GM20431 (cell line): ENCODE data around the gene PZP.
"Not testable (repeated sequence)": the region's sequence is repeated elsewhere in the genome, so short reads cannot be mapped to it uniquely, and the experiment has no call there.

Source experiments
- in situ Hi-C: fragments of 300-500 bp; cut with MseI, MboI; formaldehyde crosslinking; loops from one replicate; pipeline ENCODE4 v1.15.0; 2020; ENCODE audit warnings: low sequenced_read_pairs; ENCODE audit not compliant: unreplicated experiment

Gene PZP

DNA sequence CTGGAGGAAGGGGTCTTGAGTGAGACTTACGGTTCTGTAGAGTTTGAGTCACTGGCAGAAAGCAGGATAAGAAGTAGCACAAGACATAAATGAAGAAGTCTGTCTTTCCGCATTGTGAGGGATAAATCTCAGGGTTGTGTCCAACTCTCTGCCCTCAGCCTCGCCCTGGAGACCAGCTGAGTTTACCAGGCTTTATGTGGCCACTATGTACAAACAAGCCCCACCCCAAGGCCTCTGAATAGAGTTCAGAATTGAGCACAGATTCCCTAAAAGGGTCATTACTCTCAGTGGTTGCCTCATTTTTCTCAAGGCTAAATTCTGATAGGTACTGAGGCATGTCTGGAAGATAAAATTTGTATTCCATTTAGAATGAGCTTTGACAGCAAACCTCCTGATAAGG is at the start of gene PZP:
Gene PZP (minus strand): TSS at position 167 of the 400 bp plus-strand sequence. CDS start 54 bp downstream, at position 113.
- in situ Hi-C loops, result no loop called here

DNA sequence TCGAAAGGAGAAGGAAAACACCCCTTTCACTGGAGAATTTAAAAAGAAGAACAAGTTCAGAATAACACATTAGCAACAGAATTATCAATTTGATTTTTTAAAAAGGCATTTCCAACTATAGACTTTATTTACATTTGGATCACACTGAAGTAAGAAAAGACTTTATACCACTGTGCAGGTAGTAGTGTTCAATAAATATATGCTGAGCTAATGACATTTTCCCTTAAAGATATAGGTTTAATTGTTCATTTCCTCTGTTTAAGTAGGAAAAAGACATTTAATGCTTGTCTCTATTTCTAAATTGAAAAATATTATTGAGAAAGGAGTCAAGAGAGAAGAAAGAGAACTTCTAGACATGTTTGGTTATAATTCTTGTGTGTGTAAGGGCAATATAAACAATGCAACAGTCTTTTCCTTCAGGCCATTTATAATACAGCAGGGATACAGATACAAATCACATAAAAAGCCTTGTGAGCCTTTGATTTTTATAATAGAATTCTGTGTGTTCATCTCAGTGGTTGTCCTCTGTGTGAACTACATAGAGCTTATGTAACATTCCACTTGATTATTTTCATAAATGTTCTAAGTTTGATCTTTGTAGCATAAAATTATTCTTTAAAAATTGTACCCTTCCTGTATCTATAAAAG is 48.7 kb upstream of the PZP start:
- in situ Hi-C loops, result no loop called here

DNA sequence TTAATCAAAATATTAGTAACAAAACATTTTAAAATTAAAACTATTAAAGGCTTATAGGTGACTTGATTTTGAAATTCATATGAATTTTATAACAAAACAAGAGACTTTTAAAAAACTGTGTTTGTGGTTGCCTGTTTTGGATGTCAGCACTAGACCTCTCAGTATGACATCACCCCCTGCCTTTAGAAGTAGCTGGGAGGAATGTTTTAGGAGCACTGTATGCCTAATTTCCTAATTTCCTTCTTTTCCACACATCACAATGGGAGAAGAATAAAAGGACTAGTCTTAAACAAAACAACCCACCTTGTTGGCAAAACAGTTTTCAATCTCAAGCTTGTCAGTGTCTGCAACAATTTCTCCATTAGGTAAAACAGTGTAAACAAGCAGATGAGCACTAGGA is 48.1 kb upstream of the PZP start:
- in situ Hi-C loops, result no loop called here

DNA sequence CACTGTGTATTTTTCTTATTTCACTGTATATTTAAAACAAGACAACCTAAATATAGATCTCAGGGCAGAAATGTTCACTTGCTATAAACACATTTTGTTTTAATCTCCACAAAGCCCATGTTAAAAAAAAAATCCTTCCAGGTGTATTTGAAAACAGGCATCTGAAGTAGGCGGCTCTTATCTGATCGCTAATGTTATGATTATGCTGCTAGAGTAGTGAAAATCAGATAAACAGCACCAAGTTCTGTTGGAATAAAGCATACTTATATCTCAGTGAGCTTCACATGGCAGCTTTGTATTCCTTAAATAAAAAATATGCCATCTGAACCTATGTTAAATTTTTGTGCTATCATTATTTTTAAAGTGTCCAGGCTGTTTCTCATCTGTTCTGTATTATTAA is 47.6 kb upstream of the PZP start:
- in situ Hi-C loops, result no loop called here

DNA sequence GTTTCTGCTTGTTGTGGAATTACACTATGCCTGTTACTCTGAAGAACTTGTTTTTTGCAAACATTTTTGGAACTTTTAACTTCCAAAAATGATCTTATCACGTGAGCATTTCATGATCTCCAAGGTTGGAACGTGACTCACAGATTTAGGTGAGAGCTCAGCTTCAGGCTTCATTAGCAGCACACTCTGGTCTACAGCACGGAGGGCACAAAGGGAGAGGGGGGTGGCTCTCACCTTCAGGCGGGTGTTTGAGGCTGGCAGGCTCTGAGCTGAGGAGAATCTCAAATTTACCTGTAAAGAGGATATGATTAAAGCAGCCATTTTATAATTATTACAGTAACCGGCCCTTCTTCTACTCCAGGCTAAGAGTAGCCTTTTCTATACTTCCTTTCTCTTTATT is 45.3 kb upstream of the PZP start:
- in situ Hi-C loops, result no loop called here

DNA sequence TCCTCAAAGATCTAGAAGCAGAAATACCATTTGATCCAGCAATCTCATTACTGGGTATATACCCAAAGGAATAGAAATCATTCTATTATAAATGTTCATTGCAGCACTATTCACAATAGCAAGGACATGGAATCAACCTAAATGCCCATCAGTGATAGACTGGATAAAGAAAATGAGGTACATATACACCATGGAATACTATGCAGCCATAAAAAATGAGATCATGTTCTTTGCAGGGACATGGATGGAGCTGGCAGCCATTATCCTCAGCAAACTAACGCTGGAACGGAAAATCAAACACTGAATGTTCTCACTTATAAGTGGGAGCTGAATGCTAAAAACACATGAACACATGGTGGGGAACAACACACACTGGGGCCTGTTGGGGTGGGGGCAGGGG is 44.6 kb upstream of the PZP start:
- in situ Hi-C loops, result not testable (repeated sequence)

DNA sequence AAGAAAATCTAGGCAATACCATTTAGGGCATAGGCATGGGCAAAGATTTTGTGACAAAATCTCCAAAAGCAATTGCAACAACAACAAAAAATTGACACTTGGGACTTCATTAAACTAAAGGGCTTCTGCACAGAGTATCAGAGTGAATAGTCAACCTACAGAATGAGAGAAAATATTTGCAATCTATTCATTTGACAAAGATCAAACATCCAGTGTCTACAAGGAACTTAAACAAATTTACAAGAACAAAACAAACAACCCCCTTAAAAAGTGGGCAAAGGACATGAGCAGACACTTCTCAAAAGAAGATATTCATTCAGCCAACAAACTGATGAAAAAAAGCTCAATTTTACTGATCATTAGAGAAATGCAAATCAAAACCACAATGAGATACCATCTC is 44.1 kb upstream of the PZP start:
- in situ Hi-C loops, result no loop called here

DNA sequence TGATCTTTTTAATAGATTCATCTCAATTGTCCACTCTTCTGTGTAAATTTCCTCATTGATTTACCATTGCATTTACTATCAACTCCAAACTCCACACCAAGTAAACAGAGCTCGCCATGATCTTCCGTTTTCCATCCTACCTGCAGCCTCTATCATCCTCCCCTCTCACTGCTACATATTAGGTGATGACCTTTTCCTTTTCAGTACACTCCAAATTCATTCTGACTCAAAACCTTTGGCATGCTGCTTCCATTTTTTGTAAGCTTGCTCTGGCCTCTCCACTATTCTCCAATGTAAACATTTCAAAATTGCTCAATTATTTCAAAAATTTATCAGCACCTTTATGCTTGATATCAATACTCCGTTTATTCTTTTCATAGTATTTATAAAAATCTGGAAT is 40.2 kb upstream of the PZP start:
- in situ Hi-C loops, result no loop called here

DNA sequence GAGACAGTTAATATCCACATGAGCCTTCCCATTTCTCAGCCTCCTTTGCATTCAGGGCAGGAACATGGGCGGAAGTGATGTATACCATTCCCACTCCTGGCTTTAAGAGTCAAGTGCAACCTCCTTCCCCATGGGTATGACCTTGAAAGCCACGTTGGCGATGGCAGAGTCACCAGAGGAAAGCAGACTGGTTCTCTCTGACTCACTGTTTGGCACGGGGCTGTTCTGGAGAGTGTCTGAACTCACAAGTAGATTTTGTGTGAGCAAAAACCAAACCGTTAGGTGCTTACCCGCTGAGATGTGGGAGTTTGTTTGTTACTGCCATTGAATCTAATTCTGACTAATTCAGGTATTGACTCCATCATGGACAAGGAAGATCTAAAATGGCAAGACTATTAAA is 36.7 kb upstream of the PZP start:
- in situ Hi-C loops, result no loop called here

DNA sequence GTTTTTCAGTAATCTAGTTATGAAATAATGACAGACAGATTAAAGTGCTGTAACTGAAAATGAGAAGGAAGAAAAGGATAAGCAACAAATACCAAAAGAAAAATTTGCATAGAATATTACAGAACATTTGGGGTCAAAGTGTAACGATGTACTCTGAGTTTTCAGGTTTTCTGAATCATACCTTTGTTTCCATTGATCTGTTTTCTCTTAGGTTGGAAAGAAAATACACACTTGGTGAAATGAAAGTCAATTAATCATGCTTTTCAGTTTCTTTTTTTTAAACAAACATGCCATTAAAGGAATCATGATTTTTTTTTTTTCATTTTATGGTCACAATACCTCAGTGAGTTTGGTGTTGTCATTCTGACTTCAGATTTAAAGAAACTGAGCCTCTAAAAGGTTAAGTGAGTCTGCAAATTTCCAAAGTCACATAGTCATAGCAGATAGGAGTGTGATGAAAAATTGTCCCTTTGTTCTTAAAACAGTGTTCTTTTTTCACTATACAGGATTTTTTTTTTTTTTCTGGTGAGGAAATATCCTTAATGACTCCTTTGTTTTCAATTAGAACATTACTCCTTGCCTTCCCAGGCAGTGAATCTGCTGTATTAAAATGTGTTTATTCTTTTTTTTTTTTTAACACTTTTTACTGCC is 35.9 kb upstream of the PZP start:
- in situ Hi-C loops, result no loop called here

DNA sequence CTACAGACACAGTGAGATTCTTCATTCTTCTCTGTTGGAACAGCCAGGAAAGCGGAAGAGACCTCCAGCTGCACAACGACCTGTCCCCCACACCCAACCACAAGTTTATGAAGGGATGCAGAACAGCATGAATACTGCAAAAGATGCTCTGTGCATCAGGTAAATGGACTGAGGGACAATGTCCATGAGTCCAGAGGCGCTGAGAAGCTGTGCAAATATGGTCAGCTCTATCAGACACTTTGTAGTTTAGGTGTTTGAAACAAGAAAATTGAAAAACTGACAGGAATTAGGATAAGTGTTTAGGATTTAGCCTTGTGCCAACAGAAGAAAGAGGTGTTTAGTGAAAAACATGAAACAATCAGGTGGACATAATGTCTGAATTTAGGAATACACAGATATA is 33.1 kb upstream of the PZP start:
- in situ Hi-C loops, result no loop called here

DNA sequence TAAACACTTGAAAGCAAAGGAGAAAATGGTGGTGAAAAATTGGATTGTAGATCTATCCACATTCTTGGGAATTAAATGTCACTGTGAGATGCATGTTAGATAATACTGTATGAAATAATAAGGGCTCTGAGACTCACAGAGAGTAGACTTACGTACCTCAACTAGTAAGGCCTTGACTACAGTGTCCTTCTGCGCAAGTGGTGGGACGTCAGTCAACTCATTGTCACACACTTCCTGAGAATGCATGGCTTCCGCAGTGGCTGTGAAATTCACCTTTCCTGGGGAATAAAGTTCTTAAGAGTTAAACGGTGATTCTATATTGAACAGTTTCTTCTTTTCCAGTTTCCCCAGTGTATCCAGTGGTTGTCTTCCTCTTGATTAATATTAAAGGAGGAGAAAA is 32.6 kb upstream of the PZP start:
- in situ Hi-C loops, result no loop called here

DNA sequence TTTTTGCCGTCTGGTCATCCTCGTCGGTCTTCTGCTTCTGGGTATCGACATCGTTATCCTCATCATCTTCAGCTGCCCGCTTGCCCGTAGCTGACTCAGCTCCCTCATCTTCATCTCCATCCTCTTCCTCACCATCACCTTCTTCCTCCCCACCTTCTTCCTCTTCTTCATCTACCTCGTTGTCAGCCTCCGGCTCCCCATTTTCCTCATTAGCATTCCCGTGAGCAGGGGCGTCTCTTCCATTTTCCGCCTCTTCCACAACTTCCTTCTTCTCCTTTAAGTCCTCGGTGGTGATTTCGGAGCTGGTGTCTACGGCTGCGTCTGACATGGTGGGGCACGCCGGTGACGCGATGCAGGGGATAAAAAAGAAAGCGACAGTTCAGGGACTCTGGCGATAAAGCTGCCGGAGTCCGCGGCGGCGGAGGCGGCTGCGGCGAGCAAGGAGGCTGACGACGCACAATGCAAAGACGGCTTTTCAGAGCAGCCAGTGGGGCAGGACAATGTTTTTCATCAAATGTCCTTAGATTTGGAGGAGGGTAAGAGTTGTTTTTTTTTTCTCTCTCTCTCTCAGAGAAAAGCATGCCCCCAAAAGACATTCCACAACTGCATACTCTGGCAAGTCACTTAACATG is 31.9 kb upstream of the PZP start:
- in situ Hi-C loops, result not testable (repeated sequence)

DNA sequence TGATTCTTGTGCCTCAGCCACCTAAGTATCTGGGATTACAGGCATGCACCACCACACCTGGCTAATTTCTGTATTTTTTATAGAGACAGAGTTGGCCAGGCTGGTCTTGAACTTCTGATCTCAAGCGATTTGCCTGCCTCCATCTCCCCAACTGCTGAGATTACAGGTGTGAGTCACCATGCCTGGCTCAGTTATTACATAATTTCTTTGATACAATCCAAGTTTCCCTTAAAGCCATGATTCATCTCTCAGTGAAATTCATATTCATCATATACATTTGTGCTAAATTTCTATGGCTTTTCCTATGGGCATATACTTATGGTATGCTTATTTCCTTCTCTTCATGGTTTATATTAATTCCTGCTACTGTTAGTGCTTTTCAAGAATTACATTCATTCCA is 29.1 kb upstream of the PZP start:
- in situ Hi-C loops, result no loop called here

DNA sequence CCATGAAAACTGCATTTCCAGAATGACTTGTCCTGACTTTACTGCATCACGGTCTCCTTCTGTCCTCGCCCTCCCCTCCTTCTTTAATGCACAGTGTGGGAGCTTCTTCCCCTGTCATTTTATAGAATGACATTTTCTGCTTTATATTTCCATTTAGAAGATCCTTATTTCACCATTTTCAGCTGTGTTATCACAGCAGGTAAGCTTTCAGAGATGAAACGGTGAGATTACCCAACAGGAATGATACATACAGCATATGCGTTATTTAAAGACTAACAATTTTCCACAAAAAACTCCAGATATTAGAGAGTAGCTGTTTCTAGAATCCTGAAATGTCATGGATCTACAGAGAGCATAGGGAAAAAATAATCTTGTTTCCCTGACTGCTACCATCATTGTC is 27.3 kb upstream of the PZP start:
- in situ Hi-C loops, result no loop called here

DNA sequence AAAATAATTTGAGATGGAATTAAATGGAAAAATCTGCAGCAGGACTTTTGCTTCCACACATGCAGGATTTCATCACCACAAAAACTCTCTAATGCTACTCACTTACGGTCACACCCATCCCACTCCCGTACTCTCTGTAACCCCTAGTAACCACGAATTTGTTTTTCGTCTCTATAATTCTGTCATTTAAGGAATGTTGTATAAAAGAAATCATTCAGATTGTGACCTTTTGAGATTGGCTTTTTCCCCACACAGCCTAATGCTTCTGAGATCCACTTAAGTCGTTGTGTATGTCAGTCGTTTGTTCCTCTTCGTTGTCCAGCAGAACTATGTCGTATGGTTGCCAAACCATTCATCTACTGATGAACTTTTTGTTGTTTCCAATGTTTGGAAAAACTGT is 19.8 kb upstream of the PZP start:
- in situ Hi-C loops, result no loop called here

DNA sequence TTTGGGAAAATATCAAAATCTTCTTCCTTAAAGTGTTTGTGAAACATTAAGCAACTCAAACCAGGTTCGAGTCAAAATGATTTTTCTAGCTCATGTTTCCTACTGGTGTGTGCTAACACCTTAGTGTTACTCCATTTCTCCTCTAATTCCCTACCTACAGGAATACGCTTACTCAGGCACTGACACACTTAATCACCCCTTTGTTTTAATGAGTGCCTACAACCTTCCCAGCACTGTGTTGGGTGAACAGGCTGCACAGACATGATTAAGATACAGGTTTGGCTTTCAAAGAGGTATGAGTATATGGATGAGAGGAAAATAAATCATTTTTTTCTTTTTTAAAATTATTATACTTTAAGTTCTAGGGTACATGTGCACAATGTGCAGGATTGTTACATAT is 15.6 kb upstream of the PZP start:
- in situ Hi-C loops, result no loop called here

DNA sequence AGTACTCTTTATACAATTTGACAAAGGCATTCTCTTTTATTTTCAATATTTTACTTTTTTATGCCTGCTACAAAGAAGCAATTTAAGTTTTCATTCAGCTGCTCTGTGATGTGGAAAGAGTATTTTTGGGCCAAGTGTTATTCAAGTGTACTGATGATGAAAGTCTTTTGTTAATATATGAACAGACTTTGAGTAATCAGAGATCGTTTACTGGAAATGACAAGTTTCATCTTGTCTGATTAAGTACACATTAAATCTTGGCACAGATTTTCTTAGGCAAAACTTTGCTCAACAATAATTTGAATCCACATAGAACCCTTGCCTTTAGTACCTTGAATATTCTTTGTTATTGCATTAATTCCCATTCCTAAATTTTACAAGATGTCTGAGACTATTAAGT is 13.3 kb upstream of the PZP start:
- in situ Hi-C loops, result no loop called here

DNA sequence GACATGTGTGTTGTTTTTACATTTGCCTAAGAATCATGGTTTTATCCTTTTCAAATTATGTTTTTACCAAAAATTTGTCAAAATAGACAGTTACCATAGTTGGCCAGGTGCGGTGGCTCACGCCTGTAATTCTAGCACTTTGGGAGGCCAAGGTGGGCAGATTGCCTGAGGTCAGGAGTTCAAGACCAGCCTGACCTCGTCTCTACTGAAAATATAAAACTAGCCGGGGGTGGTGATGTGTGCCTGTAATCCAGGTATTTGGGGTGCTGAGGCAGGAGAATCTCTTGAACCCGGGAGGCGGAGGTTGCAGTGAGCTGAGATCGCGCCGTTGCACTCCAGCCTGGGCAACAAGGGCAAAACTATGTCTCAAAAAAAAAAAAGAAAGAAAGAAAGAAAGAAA is 12.8 kb upstream of the PZP start:
- in situ Hi-C loops, result not testable (repeated sequence)

DNA sequence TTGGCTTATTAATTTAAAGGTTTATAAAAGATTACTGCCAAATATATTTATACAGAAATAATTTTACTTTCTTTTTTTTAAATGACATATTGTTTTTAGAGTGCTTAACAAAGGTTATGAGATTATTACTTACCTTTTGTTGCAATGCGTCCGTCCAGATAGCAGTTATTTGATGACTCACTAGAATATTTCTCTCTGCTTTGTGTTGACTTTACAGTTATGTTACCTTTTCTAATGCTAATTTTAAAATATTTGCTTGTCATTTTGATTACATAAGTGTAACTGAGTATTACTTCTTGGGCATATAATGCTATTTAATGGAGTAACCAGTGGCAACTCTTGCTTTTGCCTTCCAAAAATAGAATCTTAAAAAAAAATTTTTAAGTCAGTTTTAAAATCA is 6.3 kb upstream of the PZP start:
- in situ Hi-C loops, result no loop called here

DNA sequence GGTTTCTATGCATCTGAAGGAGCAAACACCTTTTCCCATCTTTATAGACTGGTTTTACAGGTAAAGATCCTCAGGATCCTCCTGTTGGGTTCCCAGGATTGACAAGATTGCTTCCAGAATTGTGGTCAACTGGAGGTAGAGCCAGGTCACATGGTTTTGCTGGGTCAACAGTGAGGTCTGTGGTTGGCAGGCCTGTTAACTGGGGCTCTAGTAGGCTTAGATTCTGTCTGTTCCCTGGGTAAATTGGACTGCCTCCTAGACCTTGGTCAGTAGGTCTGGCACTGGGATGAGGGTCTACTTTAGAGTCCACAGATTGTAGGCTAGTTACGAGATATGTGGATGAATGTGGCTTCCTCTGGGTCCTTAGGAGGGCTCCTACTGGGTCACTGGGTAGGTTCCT is 3.5 kb upstream of the PZP start:
- in situ Hi-C loops, result no loop called here

DNA sequence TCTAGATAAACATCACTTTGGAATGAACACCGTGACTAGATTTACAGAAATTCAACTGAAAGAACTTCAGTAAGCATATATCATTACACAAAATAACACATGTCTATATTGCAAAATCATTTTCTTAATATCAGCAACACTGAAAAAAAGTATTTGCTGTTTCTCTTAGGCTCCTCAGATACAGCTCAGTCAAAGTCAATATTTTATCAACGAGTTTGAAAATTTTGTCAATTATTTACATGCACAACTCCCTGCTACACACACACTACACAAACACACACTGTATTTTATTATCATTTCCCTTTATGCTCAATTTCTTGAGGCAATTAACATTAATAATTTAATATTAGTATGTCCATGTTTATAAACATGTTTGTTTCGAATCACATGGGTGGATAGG is 3.8 kb downstream of the PZP start:
- in situ Hi-C loops, result no loop called here
